A549 (cell line): ENCODE data around the gene PDE4D. TPM values are rescaled to one million over a fixed set of nuclear protein-coding genes. Genes with fewer than 3 reads are reported as not detected.

Source experiments
- ATAC-seq, 2 experiments: fragments of 200-7000 bp in 1 of 2; fragments of >200 bp in 1 of 2; cut with Nextera tagmentation in 1 of 2; cut with Tn5 transposase in 1 of 2; 3 replicates each; pipeline versions ENCODE4 v1.8.0 to v1.9.1; 2018 to 2020; ENCODE audit warnings: mild to moderate bottlenecking in 1 of 2, moderate library complexity in 1 of 2
- CTCF ChIA-PET: fragments of 300-600 bp; sonication (Branson Sonifier 250); formaldehyde crosslinking; extraction: SDS; loops from one replicate; lab custom pipeline; 2021; ENCODE audit warnings: antibody characterized with exemption, inconsistent platforms; lab: Yijun Ruan, JAX
- POLR2A ChIA-PET: fragments of 350-600 bp; formaldehyde crosslinking; extraction: SDS; loops from one replicate; lab custom pipeline; 2021; ENCODE audit warnings: antibody characterized with exemption, inconsistent platforms; lab: Yijun Ruan, JAX
- DNase-seq, 2 experiments: peaks; one replicate each; pipeline versions ENCODE4 v3.0.0 to v3.0.0-alpha.2; 2011 to 2016; ENCODE audit warnings: low read depth in 1 of 2, low spot score in 1 of 2
- FAIRE-seq: peaks from 2 replicates; lab custom pipeline; 2011; peaks lifted over from hg19 to GRCh38; lab: Jason Lieb, UNC
- H3K27ac ChIP-seq, 2 experiments: fragments of >200 bp; sonication (Bioruptor Twin); formaldehyde crosslinking; 3 replicates each; pipeline ENCODE4 v1.5.1; 2016 to 2017
- H3K4me1 ChIP-seq: fragments of >200 bp; sonication (Bioruptor Twin); formaldehyde crosslinking; 3 replicates; pipeline ENCODE4 v1.6.1; 2016
- H3K4me2 ChIP-seq: fragments of >200 bp; sonication (Bioruptor Twin); formaldehyde crosslinking; 3 replicates; pipeline ENCODE4 v1.6.1; 2016
- H3K4me3 ChIP-seq: fragments of >200 bp; sonication (Bioruptor Twin); formaldehyde crosslinking; 3 replicates; pipeline ENCODE4 v1.5.1; 2016
- H3K9me3 ChIP-seq: fragments of >200 bp; sonication (Bioruptor Twin); formaldehyde crosslinking; 3 replicates; pipeline ENCODE4 v1.6.1; 2016
- ATOH8 ChIP-seq: fragments of 250-450 bp; sonication (Bioruptor Pico); IDR thresholded peaks from 2 replicates; pipeline ENCODE4 v1.5.0; 2020; ENCODE audit warnings: low read depth, mild to moderate bottlenecking, moderate library complexity
- CBX2 ChIP-seq: fragments of 200-600 bp; sonication (generic); IDR thresholded peaks from 2 replicates; pipeline ENCODE4 v1.6.1; 2016; ENCODE audit warnings: low read depth, mild to moderate bottlenecking, borderline replicate concordance
- CEBPB ChIP-seq, 2 experiments: fragments of >200 bp in 1 of 2; sonication (Bioruptor Twin) in 1 of 2; formaldehyde crosslinking in 1 of 2; IDR thresholded peaks; 2 replicates each; pipeline ENCODE4 v1.6.1; 2012 to 2016
- CHD2 ChIP-seq: fragments of 150-350 bp; IDR thresholded peaks from 2 replicates; pipeline ENCODE4 v1.6.1; 2014; ENCODE audit warnings: low read length; ENCODE audit not compliant: partially characterized antibody
- EHMT2 ChIP-seq: fragments of 200-600 bp; sonication (generic); IDR thresholded peaks from 2 replicates; pipeline ENCODE4 v1.6.1; 2016; ENCODE audit warnings: antibody characterized with exemption, low read depth, mild to moderate bottlenecking, moderate library complexity
- FOSB ChIP-seq: fragments of 250-450 bp; sonication (Bioruptor Pico); IDR thresholded peaks from 2 replicates; pipeline ENCODE4 v1.5.0; 2020; ENCODE audit warnings: mild to moderate bottlenecking, moderate library complexity
- FOXS1 ChIP-seq: fragments of 250-450 bp; sonication (Bioruptor Pico); IDR thresholded peaks from 2 replicates; pipeline ENCODE4 v1.5.0; 2020; ENCODE audit warnings: mild to moderate bottlenecking, moderate library complexity
- HDAC2 ChIP-seq: fragments of 200-600 bp; sonication (generic); IDR thresholded peaks from 2 replicates; pipeline ENCODE4 v1.6.1; 2016
- HOXA7 ChIP-seq: fragments of 250-450 bp; sonication (Bioruptor Pico); IDR thresholded peaks from 2 replicates; pipeline ENCODE4 v1.5.0; 2020; ENCODE audit warnings: mild to moderate bottlenecking, moderate library complexity
- JUN ChIP-seq, 2 experiments: fragments of >200 bp; sonication (Bioruptor Twin); formaldehyde crosslinking; IDR thresholded peaks; 2 replicates in 1 of 2; 3 replicates in 1 of 2; pipeline ENCODE4 v1.6.1; 2016 to 2017
- JUNB ChIP-seq: fragments of >200 bp; sonication (Bioruptor Twin); formaldehyde crosslinking; IDR thresholded peaks from 2 replicates; pipeline ENCODE4 v1.6.1; 2016
- KDM1A ChIP-seq: fragments of 200-600 bp; sonication (generic); IDR thresholded peaks from 2 replicates; pipeline ENCODE4 v1.6.1; 2016; ENCODE audit warnings: low read depth, mild to moderate bottlenecking
- MAX ChIP-seq: IDR thresholded peaks from 2 replicates; pipeline ENCODE4 v1.6.1; 2012
- NPAS2 ChIP-seq: fragments of 250-450 bp; sonication (Bioruptor Pico); IDR thresholded peaks from 2 replicates; pipeline ENCODE4 v1.8.0; 2022; ENCODE audit warnings: mild to moderate bottlenecking, moderate library complexity, borderline replicate concordance
- REST ChIP-seq: fragments of 200-600 bp; sonication (generic); IDR thresholded peaks from 2 replicates; pipeline ENCODE4 v1.6.1; 2016; ENCODE audit warnings: antibody characterized with exemption, mild to moderate bottlenecking, moderate library complexity
- TFCP2L1 ChIP-seq: fragments of 250-450 bp; sonication (Bioruptor Pico); IDR thresholded peaks from 2 replicates; pipeline ENCODE4 v1.5.0; 2021; ENCODE audit warnings: mild to moderate bottlenecking
- USF2 ChIP-seq: fragments of 450-650 bp; IDR thresholded peaks from 2 replicates; pipeline ENCODE4 v1.6.1; 2014; ENCODE audit warnings: antibody characterized with exemption
- WGBS: methylation state at CpG from one replicate; pipeline ENCODE4 v1.1.6; 2017; ENCODE audit errors: missing lambda C conversion rate; 5-methylcytosine and 5-hydroxymethylcytosine counted together
- polyA plus RNA-seq, 4 experiments: library from polyadenylated mRNA; depleted of rRNA in 3 of 4; stranded (reverse); fragments of >200 nt; fragmentation: RNase III in 1 of 4; extraction: RNeasy Plus Mini Kit Qiagen cat#74134 plus additional on column Dnase treatment in 1 of 4; gene quantifications; 2 replicates in 3 of 4; 3 replicates in 1 of 4; pipeline ENCODE4 v1.2.3, GENCODE V29; 2011 to 2017

Gene PDE4D
- polyA plus RNA-seq, 2 of the 4 experiments (the other 2 are of a cell fraction) = 74.0 to 213 TPM

GRCh38 chr5:59817536-59817935 is 76.0 kb downstream of the PDE4D start:
- ChIA-PET CTCF (interaction anchor here (0.6 to 1.6 kb wide), 7 partner anchors 10 to 851 kb away, joined by 3 to 5 read pairs (median 3); no protein-coding TSS in a partner anchor), POLR2A (no interaction called here)
- TF ChIP-seq HDAC2 (no peak), EHMT2 (no peak), REST (no peak), CBX2 (no peak), KDM1A (no peak), USF2 (no peak), FOSB (CRISPR knock-in tag) (no peak), CHD2 (no peak)
- H3K27ac ChIP-seq = no peak overlapping the region
- FAIRE-seq (no peak), ATAC-seq (no peak), DNase-seq (no peak)
- H3K4me1 ChIP-seq = peaks cover 11% of the 10 kb centered on the region; the same call in 2 of the 3 replicates
- 86% methylated on average over 6 of the region's 6 CpGs for WGBS
- no peak overlapping the region for H3K4me3 ChIP-seq
- H3K9me3 ChIP-seq = no peaks in the 10 kb centered on the region
- no peak overlapping the region for H3K4me2 ChIP-seq

GRCh38 chr5:59816654-59817300 is 76.7 kb downstream of the PDE4D start:
- H3K4me3 ChIP-seq = no peak overlapping the region
- ATAC-seq (no peak), DNase-seq (no peak), FAIRE-seq (no peak)
- no peaks in the 10 kb centered on the region for H3K9me3 ChIP-seq
- no peak for TF ChIP-seq CBX2
- no peak for TF ChIP-seq CEBPB (IDR thresholded peaks at IDR 0.05)
- TF ChIP-seq NPAS2 = no peak
- H3K4me2 ChIP-seq = no peak overlapping the region
- CTCF ChIA-PET = interaction anchor here (0.6 to 1.6 kb wide), 7 partner anchors 9 to 834 kb away, joined by 3 to 5 read pairs (median 3); no protein-coding TSS in a partner anchor
- H3K4me1 ChIP-seq = peaks cover 11% of the 10 kb centered on the region; the same call in 2 of the 3 replicates
- 50% methylated on average over 6 of the region's 6 CpGs for WGBS
- no peak overlapping the region for H3K27ac ChIP-seq
- POLR2A ChIA-PET = no interaction called here

GRCh38 chr5:59814537-59814872 is 79.0 kb downstream of the PDE4D start:
- CTCF ChIA-PET = interaction anchor here (0.6 to 2.8 kb wide), 31 partner anchors 8 to 885 kb away, joined by 3 to 29 read pairs (median 4); partner anchors contain the start of gene DEPDC1B

More at GRCh38 chr5:59814537-59814872, 79.0 kb downstream of the PDE4D start:
- H3K4me2 ChIP-seq = peak overlapping the region; percentile 49; the same call in 1 of the 3 replicates
- no peak for FAIRE-seq
- no peak overlapping the region for H3K27ac ChIP-seq
- peaks cover 11% of the 10 kb centered on the region; the same call in 2 of the 3 replicates for H3K4me1 ChIP-seq
- WGBS = 90% methylated on average over 2 of the region's 2 CpGs
- ATAC-seq = no peak
- H3K9me3 ChIP-seq = no peaks in the 10 kb centered on the region
- POLR2A ChIA-PET = no interaction called here
- H3K4me3 ChIP-seq = no peak overlapping the region
- TF ChIP-seq HOXA7 (CRISPR knock-in tag) (no peak), MAX (no peak), JUN (IDR thresholded peaks at IDR 0.05) (no peak), FOXS1 (CRISPR knock-in tag) (no peak), ATOH8 (CRISPR knock-in tag) (no peak), CEBPB (IDR thresholded peaks at IDR 0.05) (no peak), JUNB (no peak), REST (no peak), TFCP2L1 (no peak)
- DNase-seq = no peak
